GM12878 (cell line): ENCODE data around the gene FDPS. TPM values are rescaled to one million over a fixed set of nuclear protein-coding genes. Genes with fewer than 3 reads are reported as not detected.

ENCODE experiments used
- DPF2 ChIP-seq: fragments of 450-650 bp; IDR thresholded peaks from 2 replicates; pipeline ENCODE4 v1.6.1; 2017; ENCODE audit warnings: mild to moderate bottlenecking
- RUNX3 ChIP-seq: IDR thresholded peaks from 2 replicates; pipeline ENCODE4 v1.6.1; 2012; ENCODE audit warnings: low read length, inconsistent platforms
- TARDBP ChIP-seq: IDR thresholded peaks from 2 replicates; pipeline ENCODE4 v1.6.1; 2016; ENCODE audit warnings: borderline replicate concordance
- ZNF207 ChIP-seq: fragments of 450-650 bp; IDR thresholded peaks from 2 replicates; pipeline ENCODE4 v1.6.1; 2014; ENCODE audit warnings: antibody characterized with exemption, mild to moderate bottlenecking, borderline replicate concordance
- polyA plus RNA-seq, 11 experiments: library from polyadenylated mRNA; depleted of rRNA in 4 of 11; unstranded in 6 of 11; stranded (reverse) in 5 of 11; fragments of >200 nt; fragmentation: Nextera tagmentation in 4 of 11; fragmentation: Illumina TruSeq in 1 of 11; extraction: Ambion mirVana in 4 of 11; extraction: Trizol in 1 of 11; gene quantifications; 1 replicate in 1 of 11; 2 replicates in 10 of 11; pipeline versions ENCODE4 v1.2.1 to v1.2.3, GENCODE V29; 2011 to 2016; ENCODE audit warnings: inconsistent platforms in 2 of 11, missing spikeins in 2 of 11, low read depth in 1 of 11
- total RNA-seq, 4 experiments: library from RNA; depleted of rRNA in 3 of 4; stranded (reverse); fragments of >200 nt in 3 of 4; fragmentation: Illumina TruSeq in 1 of 4; extraction: Trizol in 1 of 4; gene quantifications; 2 replicates each; pipeline versions ENCODE4 v1.2.1 to v1.2.3, GENCODE V29; 2013 to 2021
- TF ChIP-seq, protein P1 (sequence below): IDR thresholded peaks from 2 replicates; pipeline ENCODE4 v1.6.1; 2012; ENCODE audit warnings: low read length, inconsistent platforms
- TF ChIP-seq, protein P2 (sequence below): fragments of 450-650 bp; IDR thresholded peaks from 2 replicates; pipeline ENCODE4 v1.6.1; 2014; ENCODE audit warnings: mild to moderate bottlenecking
- TF ChIP-seq, protein P3 (sequence below): fragments of 450-650 bp; IDR thresholded peaks from 2 replicates; pipeline ENCODE4 v1.6.1; 2017; ENCODE audit warnings: mild to moderate bottlenecking, moderate library complexity

Gene FDPS
- total and polyA plus RNA-seq, 10 of the 15 experiments (the other 5 are each of a cell fraction or from before 2014, with no cell fraction given): 405 to 1,156 (median 487) TPM

DNA sequence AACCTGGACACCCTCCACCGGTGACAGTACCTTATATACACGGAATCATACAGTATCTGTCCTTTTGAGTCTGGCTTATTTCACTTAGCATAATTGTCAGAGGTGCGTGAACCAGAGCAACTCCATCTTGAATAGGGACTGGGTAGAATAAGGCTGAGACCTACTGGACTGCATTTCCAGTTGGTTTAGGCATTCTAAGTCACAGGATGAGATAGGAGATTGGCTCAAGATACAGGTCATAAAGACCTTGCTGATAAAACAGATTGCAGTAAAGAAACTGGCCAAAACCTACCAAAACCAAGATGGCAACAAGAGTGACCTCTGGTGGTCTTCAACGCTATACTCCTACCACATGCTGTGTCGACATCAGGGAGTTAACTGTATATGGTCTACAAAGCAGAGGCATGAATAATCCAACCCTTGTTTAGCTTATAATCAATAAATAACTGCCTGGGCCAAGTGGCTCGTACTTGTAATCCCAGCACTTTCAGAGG is 1.4 kb upstream of the FDPS start (continued):
- TF ChIP-seq, protein P1, sequence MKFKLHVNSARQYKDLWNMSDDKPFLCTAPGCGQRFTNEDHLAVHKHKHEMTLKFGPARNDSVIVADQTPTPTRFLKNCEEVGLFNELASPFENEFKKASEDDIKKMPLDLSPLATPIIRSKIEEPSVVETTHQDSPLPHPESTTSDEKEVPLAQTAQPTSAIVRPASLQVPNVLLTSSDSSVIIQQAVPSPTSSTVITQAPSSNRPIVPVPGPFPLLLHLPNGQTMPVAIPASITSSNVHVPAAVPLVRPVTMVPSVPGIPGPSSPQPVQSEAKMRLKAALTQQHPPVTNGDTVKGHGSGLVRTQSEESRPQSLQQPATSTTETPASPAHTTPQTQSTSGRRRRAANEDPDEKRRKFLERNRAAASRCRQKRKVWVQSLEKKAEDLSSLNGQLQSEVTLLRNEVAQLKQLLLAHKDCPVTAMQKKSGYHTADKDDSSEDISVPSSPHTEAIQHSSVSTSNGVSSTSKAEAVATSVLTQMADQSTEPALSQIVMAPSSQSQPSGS: no peak
- TF ChIP-seq, protein P2, sequence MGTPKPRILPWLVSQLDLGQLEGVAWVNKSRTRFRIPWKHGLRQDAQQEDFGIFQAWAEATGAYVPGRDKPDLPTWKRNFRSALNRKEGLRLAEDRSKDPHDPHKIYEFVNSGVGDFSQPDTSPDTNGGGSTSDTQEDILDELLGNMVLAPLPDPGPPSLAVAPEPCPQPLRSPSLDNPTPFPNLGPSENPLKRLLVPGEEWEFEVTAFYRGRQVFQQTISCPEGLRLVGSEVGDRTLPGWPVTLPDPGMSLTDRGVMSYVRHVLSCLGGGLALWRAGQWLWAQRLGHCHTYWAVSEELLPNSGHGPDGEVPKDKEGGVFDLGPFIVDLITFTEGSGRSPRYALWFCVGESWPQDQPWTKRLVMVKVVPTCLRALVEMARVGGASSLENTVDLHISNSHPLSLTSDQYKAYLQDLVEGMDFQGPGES: no peak
- TF ChIP-seq TARDBP: no peak
- TF ChIP-seq DPF2: no peak
- TF ChIP-seq, protein P3, sequence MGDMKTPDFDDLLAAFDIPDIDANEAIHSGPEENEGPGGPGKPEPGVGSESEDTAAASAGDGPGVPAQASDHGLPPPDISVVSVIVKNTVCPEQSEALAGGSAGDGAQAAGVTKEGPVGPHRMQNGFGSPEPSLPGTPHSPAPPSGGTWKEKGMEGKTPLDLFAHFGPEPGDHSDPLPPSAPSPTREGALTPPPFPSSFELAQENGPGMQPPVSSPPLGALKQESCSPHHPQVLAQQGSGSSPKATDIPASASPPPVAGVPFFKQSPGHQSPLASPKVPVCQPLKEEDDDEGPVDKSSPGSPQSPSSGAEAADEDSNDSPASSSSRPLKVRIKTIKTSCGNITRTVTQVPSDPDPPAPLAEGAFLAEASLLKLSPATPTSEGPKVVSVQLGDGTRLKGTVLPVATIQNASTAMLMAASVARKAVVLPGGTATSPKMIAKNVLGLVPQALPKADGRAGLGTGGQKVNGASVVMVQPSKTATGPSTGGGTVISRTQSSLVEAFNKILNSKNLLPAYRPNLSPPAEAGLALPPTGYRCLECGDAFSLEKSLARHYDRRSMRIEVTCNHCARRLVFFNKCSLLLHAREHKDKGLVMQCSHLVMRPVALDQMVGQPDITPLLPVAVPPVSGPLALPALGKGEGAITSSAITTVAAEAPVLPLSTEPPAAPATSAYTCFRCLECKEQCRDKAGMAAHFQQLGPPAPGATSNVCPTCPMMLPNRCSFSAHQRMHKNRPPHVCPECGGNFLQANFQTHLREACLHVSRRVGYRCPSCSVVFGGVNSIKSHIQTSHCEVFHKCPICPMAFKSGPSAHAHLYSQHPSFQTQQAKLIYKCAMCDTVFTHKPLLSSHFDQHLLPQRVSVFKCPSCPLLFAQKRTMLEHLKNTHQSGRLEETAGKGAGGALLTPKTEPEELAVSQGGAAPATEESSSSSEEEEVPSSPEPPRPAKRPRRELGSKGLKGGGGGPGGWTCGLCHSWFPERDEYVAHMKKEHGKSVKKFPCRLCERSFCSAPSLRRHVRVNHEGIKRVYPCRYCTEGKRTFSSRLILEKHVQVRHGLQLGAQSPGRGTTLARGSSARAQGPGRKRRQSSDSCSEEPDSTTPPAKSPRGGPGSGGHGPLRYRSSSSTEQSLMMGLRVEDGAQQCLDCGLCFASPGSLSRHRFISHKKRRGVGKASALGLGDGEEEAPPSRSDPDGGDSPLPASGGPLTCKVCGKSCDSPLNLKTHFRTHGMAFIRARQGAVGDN: peak; percentile 91
- TF ChIP-seq RUNX3: 0 out of 2 replicates have a peak, but pooled peaks have one; percentile 9
- TF ChIP-seq ZNF207: 0 out of 2 replicates have a peak, but pooled peaks have one; percentile 20
- TF ChIP-seq, all 136 proteins: peak for 8
